ENCODE measurements around the gene YWHAQ. TPM values are rescaled to one million over a fixed set of nuclear protein-coding genes. Genes with fewer than 3 reads are reported as not detected.
"Not testable (repeated sequence)": the region's sequence is repeated elsewhere in the genome, so short reads cannot be mapped to it uniquely, and the experiment has no call there.

YWHAQ gene
- total RNA-seq, 1 donor from 2014 or later: 175 TPM

DNA sequence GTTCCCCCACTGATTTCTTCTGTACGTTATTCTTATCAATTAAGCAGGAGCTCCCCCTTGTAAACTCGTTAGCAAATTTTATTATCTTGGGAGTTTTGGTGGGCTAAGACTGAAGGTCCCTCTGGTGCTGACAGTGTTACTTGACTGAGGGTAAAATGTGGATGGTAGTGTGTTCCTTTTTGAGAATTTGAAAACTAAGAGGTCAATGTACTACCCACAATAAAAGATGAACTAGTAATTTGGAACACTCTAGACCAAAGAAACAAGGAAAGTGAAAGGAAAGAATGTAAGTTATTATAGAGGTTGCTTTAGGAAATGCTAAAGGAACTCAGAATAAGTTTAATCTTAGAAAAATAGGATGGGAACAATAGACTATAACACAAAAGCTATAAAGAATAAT is 35.1 kb downstream of the YWHAQ start:
- peaks cover 17% of the 10 kb centered on the region for H3K36me3 ChIP-seq
- TF ChIP-seq, protein P1, sequence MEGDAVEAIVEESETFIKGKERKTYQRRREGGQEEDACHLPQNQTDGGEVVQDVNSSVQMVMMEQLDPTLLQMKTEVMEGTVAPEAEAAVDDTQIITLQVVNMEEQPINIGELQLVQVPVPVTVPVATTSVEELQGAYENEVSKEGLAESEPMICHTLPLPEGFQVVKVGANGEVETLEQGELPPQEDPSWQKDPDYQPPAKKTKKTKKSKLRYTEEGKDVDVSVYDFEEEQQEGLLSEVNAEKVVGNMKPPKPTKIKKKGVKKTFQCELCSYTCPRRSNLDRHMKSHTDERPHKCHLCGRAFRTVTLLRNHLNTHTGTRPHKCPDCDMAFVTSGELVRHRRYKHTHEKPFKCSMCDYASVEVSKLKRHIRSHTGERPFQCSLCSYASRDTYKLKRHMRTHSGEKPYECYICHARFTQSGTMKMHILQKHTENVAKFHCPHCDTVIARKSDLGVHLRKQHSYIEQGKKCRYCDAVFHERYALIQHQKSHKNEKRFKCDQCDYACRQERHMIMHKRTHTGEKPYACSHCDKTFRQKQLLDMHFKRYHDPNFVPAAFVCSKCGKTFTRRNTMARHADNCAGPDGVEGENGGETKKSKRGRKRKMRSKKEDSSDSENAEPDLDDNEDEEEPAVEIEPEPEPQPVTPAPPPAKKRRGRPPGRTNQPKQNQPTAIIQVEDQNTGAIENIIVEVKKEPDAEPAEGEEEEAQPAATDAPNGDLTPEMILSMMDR (IDR thresholded peaks at IDR 0.05): no peak
- H3K9me3 ChIP-seq: peaks cover 18% of the 10 kb centered on the region
- no peak overlapping the region for H3K4me3 ChIP-seq
- ATAC-seq: no peak
- H3K27ac ChIP-seq: no peak overlapping the region
- peaks cover 46% of the 10 kb centered on the region for H3K4me1 ChIP-seq
- H3K27me3 ChIP-seq (ENCODE audit: low read depth): no peaks in the 10 kb centered on the region
- intact Hi-C loops (cut with DNase I): no loop called here
- DNase-seq: no peak

DNA sequence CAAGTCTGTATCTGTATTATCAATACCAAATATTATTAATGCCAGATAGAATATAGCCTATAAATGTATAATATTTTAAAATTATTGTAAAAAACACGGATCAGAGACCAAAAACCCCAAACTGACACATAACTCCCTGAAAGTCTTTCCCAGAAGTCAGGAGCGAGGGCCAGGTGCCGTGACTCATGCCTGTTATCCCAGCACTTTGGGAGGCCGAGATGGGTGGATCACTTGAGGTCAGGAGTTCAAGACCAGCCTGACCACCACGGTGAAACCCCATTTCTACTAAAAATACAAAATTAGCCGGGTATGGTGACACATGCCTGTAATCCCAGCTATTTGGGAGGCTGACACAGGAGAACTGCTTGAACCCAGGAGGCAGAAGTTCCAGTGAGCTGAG is 35.5 kb downstream of the YWHAQ start:
- H3K4me3 ChIP-seq; intact Hi-C loops (cut with DNase I); H3K27ac ChIP-seq; H3K27me3 ChIP-seq (ENCODE audit: low read depth); DNase-seq: not testable (repeated sequence)
- peaks cover 46% of the 10 kb centered on the region for H3K4me1 ChIP-seq
- peaks cover 14% of the 10 kb centered on the region for H3K9me3 ChIP-seq
- H3K36me3 ChIP-seq: peaks cover 17% of the 10 kb centered on the region
- ATAC-seq: peak in 1 of 2 donors; percentile 63

GRCh38 chr2:9594366-9595054 is 36.3 kb downstream of the YWHAQ start:
- TF ChIP-seq, protein P1 (IDR thresholded peaks at IDR 0.05): no peak
- Histone ChIP-seq H3K4me1 (peaks cover 46% of the 10 kb centered on the region), H3K9me3 (peaks cover 6% of the 10 kb centered on the region), H3K4me3 (no peak overlapping the region), H3K36me3 (peaks cover 20% of the 10 kb centered on the region), H3K27ac (peak overlapping the region; percentile 42), H3K27me3 (ENCODE audit: low read depth) (no peaks in the 10 kb centered on the region)
- ATAC-seq: peak; percentile 97
- intact Hi-C loops (cut with DNase I): no loop called here
- no peak for DNase-seq

DNA sequence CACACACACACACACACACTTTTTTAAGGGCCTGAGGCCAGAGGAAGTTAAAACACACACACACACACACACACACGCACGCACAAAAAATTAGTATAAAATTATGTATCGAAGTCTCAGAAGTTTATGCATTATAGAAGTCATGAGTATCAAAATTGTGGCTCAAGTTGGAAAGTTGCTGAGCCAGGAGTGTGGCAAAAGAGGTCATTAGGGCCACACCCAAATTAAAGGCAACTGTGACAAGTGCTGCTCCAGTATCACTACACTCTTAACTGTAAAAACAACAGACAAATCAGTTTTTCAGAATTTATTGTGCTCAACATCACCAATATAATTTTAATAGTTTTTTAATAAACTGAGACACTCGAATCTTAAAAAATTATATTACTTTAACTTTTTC is 36.9 kb downstream of the YWHAQ start:
- no peak for DNase-seq
- intact Hi-C loops (cut with DNase I): no loop called here
- Histone ChIP-seq H3K27me3 (ENCODE audit: low read depth) (no peaks in the 10 kb centered on the region), H3K4me3 (no peak overlapping the region), H3K9me3 (peaks cover under 1% of the 10 kb centered on the region), H3K27ac (no peak overlapping the region), H3K4me1 (peaks cover 46% of the 10 kb centered on the region), H3K36me3 (peaks cover 26% of the 10 kb centered on the region)
- TF ChIP-seq, protein P1 (IDR thresholded peaks at IDR 0.05): no peak
- peak; percentile 45 to 63 for ATAC-seq

DNA sequence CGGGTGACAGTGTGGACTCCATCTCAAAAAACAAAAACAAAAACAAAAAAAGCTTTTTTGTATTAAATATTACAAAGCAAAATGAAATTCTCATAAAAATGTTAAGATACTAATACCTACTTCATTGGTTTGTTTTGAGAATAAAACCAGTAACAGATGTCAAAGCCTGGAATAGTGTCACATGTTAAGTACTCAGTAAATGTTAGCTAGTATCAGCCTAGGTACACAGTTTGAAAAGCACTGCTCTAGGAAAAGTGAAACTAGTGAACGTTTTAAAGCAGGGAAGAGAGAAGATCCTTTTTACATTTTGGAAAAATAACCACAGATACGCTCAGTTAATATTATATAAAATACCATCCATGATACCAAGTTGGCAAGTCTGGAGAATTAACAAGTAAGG is 38.1 kb downstream of the YWHAQ start:
- no peak overlapping the region for H3K27ac ChIP-seq
- H3K4me1 ChIP-seq: peaks cover 46% of the 10 kb centered on the region
- H3K36me3 ChIP-seq: peaks cover 39% of the 10 kb centered on the region
- TF ChIP-seq, protein P1 (IDR thresholded peaks at IDR 0.05): no peak
- no peak overlapping the region for H3K4me3 ChIP-seq
- no peak for ATAC-seq
- DNase-seq: no peak
- no peaks in the 10 kb centered on the region for H3K27me3 ChIP-seq (ENCODE audit: low read depth)
- H3K9me3 ChIP-seq: no peaks in the 10 kb centered on the region
- intact Hi-C loops (cut with DNase I): no loop called here

DNA sequence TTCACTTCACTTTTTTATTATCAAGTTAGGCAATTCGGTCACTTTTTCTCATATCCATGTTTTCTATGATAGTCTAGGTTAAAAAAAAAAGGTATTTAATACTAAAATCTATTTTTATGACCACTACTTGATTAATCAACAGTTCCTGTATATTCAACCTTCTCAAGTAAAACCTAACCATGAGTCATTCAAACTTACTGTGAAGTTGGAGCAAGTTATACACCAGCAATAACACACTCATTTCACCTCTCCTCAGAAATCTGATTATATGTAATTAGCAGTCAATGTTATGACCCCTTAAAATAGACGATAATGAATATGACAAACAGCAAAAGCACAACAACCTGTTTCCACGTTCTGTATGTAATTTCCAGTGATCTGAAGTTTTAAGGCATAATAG is 40.2 kb downstream of the YWHAQ start:
- peaks cover 29% of the 10 kb centered on the region for H3K4me1 ChIP-seq
- H3K4me3 ChIP-seq: no peak overlapping the region
- TF ChIP-seq, protein P1 (IDR thresholded peaks at IDR 0.05): no peak
- intact Hi-C loops (cut with DNase I): no loop called here
- no peaks in the 10 kb centered on the region for H3K27me3 ChIP-seq (ENCODE audit: low read depth)
- no peaks in the 10 kb centered on the region for H3K9me3 ChIP-seq
- no peak overlapping the region for H3K27ac ChIP-seq
- peaks cover 59% of the 10 kb centered on the region for H3K36me3 ChIP-seq
- DNase-seq: no peak
- ATAC-seq: no peak
